HepG2 (cell line): ENCODE results near the gene CYP27A1. TPM values are rescaled to one million over a fixed set of nuclear protein-coding genes. Genes with fewer than 3 reads are reported as not detected.

Source experiments
- ARID4A ChIP-seq: sonication (generic); formaldehyde crosslinking; IDR thresholded peaks from 2 replicates; pipeline ENCODE4 v1.5.0; 2020; ENCODE audit warnings: mild to moderate bottlenecking, missing genetic modification reagents, borderline replicate concordance
- CBX1 ChIP-seq: IDR thresholded peaks from one replicate; pipeline ENCODE4 v1.6.1; 2016; ENCODE audit warnings: antibody characterized with exemption, low read depth
- CEBPG ChIP-seq: IDR thresholded peaks from 2 replicates; pipeline ENCODE4 v1.6.1; 2016
- ESRRA ChIP-seq: sonication (generic); formaldehyde crosslinking; IDR thresholded peaks from 2 replicates; pipeline ENCODE4 v1.5.1; 2020; ENCODE audit warnings: mild to moderate bottlenecking, low read depth, missing genetic modification reagents
- FOSL2 ChIP-seq: sonication (generic); formaldehyde crosslinking; IDR thresholded peaks from 2 replicates; pipeline ENCODE4 v1.4.0; 2020; ENCODE audit warnings: missing genetic modification reagents
- FOXA3 ChIP-seq: IDR thresholded peaks from 2 replicates; pipeline ENCODE4 v1.6.1; 2016; ENCODE audit warnings: missing genetic modification reagents, missing compliant biosample characterization
- MED1 ChIP-seq: sonication (generic); formaldehyde crosslinking; IDR thresholded peaks from 2 replicates; pipeline ENCODE4 v1.4.0; 2020; ENCODE audit warnings: missing genetic modification reagents
- RAD21 ChIP-seq: fragments of 450-650 bp; formaldehyde crosslinking; IDR thresholded peaks from 2 replicates; pipeline ENCODE4 v1.5.0; 2020; ENCODE audit warnings: mild to moderate bottlenecking
- RBAK ChIP-seq: sonication (generic); formaldehyde crosslinking; IDR thresholded peaks from 2 replicates; pipeline ENCODE4 v1.5.1; 2020; ENCODE audit warnings: mild to moderate bottlenecking, missing genetic modification reagents
- SAP130 ChIP-seq: IDR thresholded peaks from 2 replicates; pipeline ENCODE4 v1.6.1; 2016; ENCODE audit warnings: low read depth
- SIX4 ChIP-seq: sonication (generic); formaldehyde crosslinking; IDR thresholded peaks from 2 replicates; pipeline ENCODE4 v1.4.0; 2020; ENCODE audit warnings: missing genetic modification reagents
- SKIL ChIP-seq: sonication (generic); formaldehyde crosslinking; IDR thresholded peaks from 2 replicates; pipeline ENCODE4 v1.8.0; 2022; ENCODE audit warnings: missing genetic modification reagents, mild to moderate bottlenecking, moderate library complexity, borderline replicate concordance
- TCF7 ChIP-seq: sonication (generic); IDR thresholded peaks from 2 replicates; pipeline ENCODE4 v1.6.1; 2016; ENCODE audit warnings: antibody characterized with exemption, low read depth
- TFDP2 ChIP-seq: sonication (generic); formaldehyde crosslinking; IDR thresholded peaks from 2 replicates; pipeline ENCODE4 v1.4.0; 2020; ENCODE audit warnings: missing genetic modification reagents
- THAP8 ChIP-seq: sonication (generic); formaldehyde crosslinking; IDR thresholded peaks from 2 replicates; pipeline ENCODE4 v1.5.1; 2020; ENCODE audit warnings: missing genetic modification reagents, mild to moderate bottlenecking, borderline replicate concordance
- ZNF12 ChIP-seq: sonication (generic); formaldehyde crosslinking; IDR thresholded peaks from 2 replicates; pipeline ENCODE4 v1.5.0; 2020; ENCODE audit warnings: missing genetic modification reagents
- ZNF703 ChIP-seq: sonication (generic); formaldehyde crosslinking; IDR thresholded peaks from 2 replicates; pipeline ENCODE4 v1.5.1; 2020; ENCODE audit warnings: missing genetic modification reagents, mild to moderate bottlenecking, moderate library complexity, borderline replicate concordance
- ZNF710 ChIP-seq: sonication (generic); formaldehyde crosslinking; IDR thresholded peaks from 2 replicates; pipeline ENCODE4 v1.5.0; 2020; ENCODE audit warnings: mild to moderate bottlenecking, missing genetic modification reagents, borderline replicate concordance
- ZNF816 ChIP-seq: sonication (generic); formaldehyde crosslinking; IDR thresholded peaks from 2 replicates; pipeline ENCODE4 v1.8.0; 2022; ENCODE audit warnings: missing genetic modification reagents, mild to moderate bottlenecking, borderline replicate concordance
- polyA plus RNA-seq, 8 experiments: library from polyadenylated mRNA; depleted of rRNA in 3 of 8; stranded (reverse) in 7 of 8; unstranded in 1 of 8; fragments of >200 nt; fragmentation: Illumina TruSeq in 4 of 8; extraction: Trizol in 4 of 8; gene quantifications; 2 replicates each; pipeline versions ENCODE4 v1.2.1 to v1.2.3, GENCODE V29; 2011 to 2016; ENCODE audit warnings: low read depth in 4 of 8, missing spikeins in 1 of 8, mixed read lengths in 1 of 8; ENCODE audit not compliant: insufficient read depth in 1 of 8
- total RNA-seq, 5 experiments: library from RNA; depleted of rRNA; stranded (reverse); fragments of >200 nt; fragmentation: Illumina TruSeq; extraction: Trizol; gene quantifications; 2 replicates each; pipeline ENCODE4 v1.2.3, GENCODE V29; 2016; ENCODE audit warnings: low read depth in 1 of 5

The CYP27A1 gene
- total and polyA plus RNA-seq, 2 of the 13 experiments (the other 11 are each of a cell fraction or from before 2014, with no cell fraction given): 157 to 266 TPM

- 0 out of 2 replicates have a peak, but pooled peaks have one; percentile 43 for TF ChIP-seq ARID4A
- peak; percentile 21 for TF ChIP-seq CBX1
- TF ChIP-seq FOXA3 (CRISPR knock-in tag): 0 out of 2 replicates have a peak, but pooled peaks have one; percentile 19
- TF ChIP-seq SIX4 (CRISPR knock-in tag): no peak
- no peak for TF ChIP-seq ZNF703 (CRISPR knock-in tag)
- no peak for TF ChIP-seq RAD21 (CRISPR knock-in tag)
- 0 out of 2 replicates have a peak, but pooled peaks have one; percentile 24 for TF ChIP-seq ZNF12 (CRISPR knock-in tag)
- 0 out of 2 replicates have a peak, but pooled peaks have one; percentile 68 for TF ChIP-seq ESRRA (CRISPR knock-in tag)
- no peak for TF ChIP-seq ZNF816 (CRISPR knock-in tag)
- peak; percentile 77; the same call in 1 of the 2 replicates for TF ChIP-seq ZNF710 (CRISPR knock-in tag)
- TF ChIP-seq MED1 (CRISPR knock-in tag): peak; percentile 61; the same call in 1 of the 2 replicates
- TF ChIP-seq SAP130 (CRISPR knock-in tag): peak; percentile 51; the same call in 1 of the 2 replicates
- TF ChIP-seq RBAK: no peak
- TF ChIP-seq TFDP2 (CRISPR knock-in tag): no peak
- TF ChIP-seq THAP8 (CRISPR knock-in tag): no peak
- peak; percentile 96 for TF ChIP-seq CEBPG
- 0 out of 2 replicates have a peak, but pooled peaks have one; percentile 10 for TF ChIP-seq TCF7
- TF ChIP-seq FOSL2 (CRISPR knock-in tag): peak; percentile 34; the same call in 1 of the 2 replicates
- 0 out of 2 replicates have a peak, but pooled peaks have one; percentile 41 for TF ChIP-seq SKIL (CRISPR knock-in tag)
Observed at GRCh38 chr2:218745160-218745558, 36.8 kb upstream of the CYP27A1 start (continued).
